Stimulated activated CD4-positive, alpha-beta T cell treated with anti-CD3 and anti-CD28 coated beads, TNF-alpha, amount 100 ng/mL, for 24 hours (primary cell): Measurements from ENCODE around the gene SLC16A8.
"Not testable (repeated sequence)": the region's sequence is repeated elsewhere in the genome, so short reads cannot be mapped to it uniquely, and the experiment has no call there.

Experiments
- DNase-seq, 3 experiments: peaks; one replicate each; pipeline ENCODE4 v3.0.0-alpha.2; 2020; ENCODE audit warnings: low read depth in 3 of 3

Gene SLC16A8, protein sequence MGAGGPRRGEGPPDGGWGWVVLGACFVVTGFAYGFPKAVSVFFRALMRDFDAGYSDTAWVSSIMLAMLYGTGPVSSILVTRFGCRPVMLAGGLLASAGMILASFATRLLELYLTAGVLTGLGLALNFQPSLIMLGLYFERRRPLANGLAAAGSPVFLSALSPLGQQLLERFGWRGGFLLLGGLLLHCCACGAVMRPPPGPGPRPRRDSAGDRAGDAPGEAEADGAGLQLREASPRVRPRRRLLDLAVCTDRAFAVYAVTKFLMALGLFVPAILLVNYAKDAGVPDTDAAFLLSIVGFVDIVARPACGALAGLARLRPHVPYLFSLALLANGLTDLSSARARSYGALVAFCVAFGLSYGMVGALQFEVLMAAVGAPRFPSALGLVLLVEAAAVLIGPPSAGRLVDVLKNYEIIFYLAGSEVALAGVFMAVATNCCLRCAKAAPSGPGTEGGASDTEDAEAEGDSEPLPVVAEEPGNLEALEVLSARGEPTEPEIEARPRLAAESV

GRCh38 chr22:38083931-38084631 lies at the start of gene SLC16A8:
TSS of gene SLC16A8 (minus strand) at chr22:38084184. CDS start at chr22:38082873, 1,311 bp downstream.
- no peak for DNase-seq

DNA sequence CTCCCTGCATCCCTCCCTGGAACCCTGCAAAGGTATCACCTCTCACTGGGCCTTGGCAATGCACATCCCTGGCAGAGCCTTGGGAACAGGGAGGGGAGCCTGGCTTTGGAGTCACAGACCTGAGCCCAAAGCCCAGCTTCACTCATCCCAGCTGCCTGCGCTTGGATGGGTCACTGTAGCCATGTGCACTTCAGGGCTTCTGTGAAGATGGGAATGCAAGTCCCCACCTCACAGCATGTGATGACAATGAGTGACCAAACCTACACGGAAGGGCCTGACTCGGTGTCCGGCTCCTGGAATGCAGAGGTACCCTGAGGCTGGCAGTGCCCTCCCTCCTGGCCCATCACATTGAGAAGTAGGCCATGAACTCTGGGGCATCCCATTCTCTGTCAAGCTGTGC lies 49.3 kb upstream of the SLC16A8 start:
- no peak for DNase-seq

- DNase-seq: no peak
Observed at GRCh38 chr22:38132794-38133193, 48.8 kb upstream of the SLC16A8 start.

DNA sequence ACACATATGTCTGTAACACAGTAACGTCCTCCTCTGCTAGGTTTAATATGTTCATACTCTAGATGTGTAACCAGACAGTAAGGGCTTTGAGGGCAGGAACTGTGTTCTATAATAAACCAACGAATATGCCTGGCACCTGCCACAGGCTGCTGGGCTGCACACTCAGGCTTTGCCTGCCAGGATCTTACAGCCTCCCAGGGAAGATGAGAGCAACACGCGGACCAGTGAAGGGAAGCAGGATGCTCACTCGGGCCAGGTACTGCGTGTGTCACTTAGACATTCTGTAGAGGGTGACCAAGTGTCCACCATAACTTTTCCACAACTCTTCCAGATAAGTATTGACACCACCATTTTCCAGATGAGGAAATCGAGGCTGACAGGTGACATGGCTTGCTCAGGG lies 48.2 kb upstream of the SLC16A8 start:
- no peak for DNase-seq

- DNase-seq: no peak
Observed at GRCh38 chr22:38131399-38131798, 47.4 kb upstream of the SLC16A8 start.

DNA sequence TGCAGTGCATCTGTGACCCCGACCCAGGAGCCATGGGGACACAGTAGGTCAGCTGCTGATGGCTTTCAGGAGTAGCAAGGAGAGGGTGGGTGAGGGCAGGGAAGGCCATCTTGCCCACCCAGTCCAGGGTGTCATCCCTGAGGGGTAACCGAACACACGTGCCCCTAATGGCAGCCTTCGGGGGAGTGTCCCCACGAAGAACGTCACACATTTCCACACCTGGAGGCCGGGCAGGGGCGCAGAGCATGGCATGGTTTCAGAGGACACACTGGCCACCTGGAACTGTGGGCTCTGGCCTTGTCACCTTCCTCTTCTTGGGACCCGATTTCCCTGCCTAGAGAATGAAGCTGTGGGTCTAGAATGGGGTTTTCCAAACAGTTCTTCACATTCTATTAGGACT lies 45.9 kb upstream of the SLC16A8 start:
- DNase-seq: no peak

DNA sequence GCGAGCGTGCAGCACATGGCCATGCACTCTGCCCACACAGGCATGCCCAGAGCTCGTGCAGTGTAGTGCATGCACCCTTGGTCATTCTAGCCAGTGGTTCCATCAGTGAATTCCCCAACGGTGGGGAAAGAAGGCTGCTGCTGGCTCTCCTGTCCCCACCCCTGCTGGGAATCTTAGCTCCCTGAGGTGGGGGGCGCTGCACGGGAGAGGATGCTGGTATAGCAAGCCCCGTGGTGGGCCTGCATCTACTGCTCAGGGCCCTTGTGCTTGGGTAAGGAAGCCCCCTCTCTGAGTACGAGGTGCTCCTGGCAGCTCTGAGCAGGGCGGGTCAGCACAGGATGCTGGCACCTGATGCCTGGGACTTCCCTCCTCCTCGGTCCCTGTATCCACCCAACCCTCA lies 45.0 kb upstream of the SLC16A8 start:
- DNase-seq: no peak

GRCh38 chr22:38127869-38128268 lies 43.9 kb upstream of the SLC16A8 start:
- DNase-seq: no peak

DNA sequence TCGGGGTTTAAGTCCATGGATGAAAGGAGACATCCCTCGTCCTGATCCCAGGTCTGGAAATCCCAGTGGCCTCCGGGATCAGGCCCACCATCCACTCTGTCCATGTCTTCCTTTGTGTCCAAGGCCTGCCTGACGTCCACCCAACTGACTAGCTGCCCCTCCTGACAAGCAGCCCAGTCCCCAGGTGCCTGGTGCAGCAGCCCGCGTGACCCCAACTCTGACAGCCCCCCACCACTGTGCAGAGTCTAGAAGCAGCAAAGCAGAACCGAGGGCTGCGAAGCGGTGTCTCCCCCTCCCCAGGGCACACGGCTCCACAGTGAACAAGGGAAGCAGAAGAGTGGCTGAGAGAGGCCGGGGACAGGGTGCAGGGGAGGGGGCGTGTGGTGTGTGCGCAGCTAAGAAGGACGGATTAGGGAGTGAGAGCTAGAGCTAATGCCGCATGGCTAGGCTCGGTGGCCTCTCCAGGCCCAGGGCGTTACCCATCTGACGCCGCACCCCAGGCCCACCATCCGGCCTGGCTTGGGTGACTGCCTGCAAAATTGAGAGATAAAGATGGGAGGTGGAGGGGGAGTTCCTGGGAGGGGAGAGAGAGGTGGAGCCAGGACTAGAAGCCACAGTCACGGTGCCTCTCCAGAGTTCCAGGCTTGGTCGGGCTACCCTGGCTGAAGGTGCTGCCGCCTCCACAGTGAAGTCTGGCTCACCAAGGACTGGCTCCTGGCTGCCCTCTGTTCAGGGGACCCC lies 43.1 kb upstream of the SLC16A8 start:
- no peak for DNase-seq

DNA sequence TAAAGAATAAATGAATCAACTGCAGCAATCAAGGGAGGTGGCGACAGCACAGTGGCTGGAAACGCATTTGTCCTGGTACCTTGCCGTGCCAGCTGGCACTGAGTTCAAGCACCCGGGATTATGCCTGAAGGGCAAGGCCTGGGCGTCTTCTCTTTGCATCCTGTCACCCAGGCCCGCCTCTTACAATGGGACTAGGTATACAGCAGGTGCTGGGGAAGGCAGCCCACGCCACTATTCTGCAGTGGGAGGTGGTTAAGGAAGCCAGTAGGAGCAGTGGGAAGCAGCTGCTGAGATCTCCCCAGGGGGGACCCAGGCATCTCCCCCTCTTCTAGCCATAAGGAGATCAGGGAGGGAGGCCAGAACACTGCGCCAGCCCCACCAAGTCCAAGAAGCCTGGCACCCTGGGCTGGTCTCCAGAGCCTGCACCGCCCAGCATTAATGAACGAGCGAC lies 41.8 kb upstream of the SLC16A8 start:
- no peak for DNase-seq

- DNase-seq: no peak
Observed at GRCh38 chr22:38125038-38125610, 41.1 kb upstream of the SLC16A8 start.

- no peak for DNase-seq
Observed at GRCh38 chr22:38124236-38124974, 40.4 kb upstream of the SLC16A8 start.

DNA sequence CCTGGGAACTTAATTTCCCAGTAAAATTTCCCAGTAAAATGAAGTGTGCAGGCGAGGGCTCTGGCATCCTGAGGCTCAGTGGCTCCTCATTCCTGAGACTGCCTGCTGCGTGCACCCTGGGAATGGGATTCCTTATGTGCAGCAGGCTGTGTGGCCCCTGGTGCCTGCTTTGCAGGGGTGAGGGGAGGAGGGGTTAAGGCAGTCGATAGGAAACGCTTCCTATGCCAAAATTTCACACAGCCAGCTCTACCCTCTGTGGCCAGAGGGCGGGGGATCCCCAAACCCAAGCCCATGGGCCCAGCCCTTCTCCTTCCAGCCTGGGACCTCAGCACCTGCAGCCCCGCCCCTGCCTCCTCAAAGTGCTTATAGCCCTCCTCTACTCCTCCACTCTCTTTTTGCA lies 38.6 kb upstream of the SLC16A8 start:
- no peak for DNase-seq

- no peak for DNase-seq
Observed at GRCh38 chr22:38120359-38121110, 36.6 kb upstream of the SLC16A8 start.

DNA sequence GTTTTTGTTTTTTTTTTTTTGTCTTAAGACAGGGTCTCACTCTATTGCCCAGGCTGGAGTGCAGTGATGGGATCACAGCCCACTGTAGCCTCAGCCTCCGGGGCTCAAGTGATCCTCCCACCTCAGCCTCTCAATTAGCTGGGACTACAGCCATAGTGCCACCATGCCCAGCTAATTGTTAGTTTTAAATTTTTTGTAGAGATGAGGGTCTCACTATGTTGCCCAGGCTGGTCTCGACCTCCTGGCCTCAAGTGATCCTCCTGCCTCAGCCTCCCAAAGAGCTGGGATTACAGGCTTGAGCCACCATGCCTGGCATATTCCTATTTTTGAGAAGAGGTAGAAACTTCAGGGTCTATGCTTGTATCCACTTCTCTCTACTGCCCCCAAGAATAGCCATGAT lies 34.8 kb upstream of the SLC16A8 start:
- not testable (repeated sequence) for DNase-seq

DNA sequence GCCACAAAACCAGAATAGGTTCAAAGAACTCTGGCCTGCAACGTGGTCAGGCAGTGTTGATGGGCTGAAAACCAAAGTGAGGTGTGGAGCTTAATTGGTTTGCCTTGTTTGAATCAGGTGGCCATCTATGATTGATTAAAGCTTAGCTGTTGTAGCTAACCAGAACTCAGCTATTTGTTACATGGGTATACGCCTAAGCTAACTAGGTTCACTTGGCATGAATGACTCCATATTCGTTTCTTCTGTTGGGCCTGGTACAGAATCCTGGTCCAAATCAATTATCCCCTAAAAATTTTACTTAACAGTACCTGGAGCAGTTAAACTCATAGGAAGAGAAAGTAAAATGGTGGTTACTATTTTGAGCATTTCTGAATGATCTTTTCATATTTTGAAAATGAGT lies 34.2 kb upstream of the SLC16A8 start:
- DNase-seq: no peak

DNA sequence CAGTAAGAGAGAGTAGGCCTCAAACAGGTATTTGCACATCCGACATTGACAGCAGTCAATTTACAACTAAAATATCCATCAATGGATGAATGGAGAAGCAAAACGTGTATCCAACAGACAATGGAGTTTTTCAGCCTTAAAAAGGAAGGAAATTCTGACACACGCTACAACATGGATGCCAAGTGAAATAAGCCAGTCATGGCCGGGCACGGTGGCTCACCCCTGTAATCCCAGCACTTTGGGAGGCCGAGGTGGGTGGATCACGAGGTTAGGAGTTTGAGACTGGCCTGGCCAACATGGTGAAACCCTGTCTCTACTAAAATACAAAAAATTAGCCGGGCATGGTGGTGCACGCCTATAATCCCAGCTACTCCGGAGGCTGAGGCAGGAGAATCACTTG lies 33.6 kb upstream of the SLC16A8 start:
- not testable (repeated sequence) for DNase-seq

DNA sequence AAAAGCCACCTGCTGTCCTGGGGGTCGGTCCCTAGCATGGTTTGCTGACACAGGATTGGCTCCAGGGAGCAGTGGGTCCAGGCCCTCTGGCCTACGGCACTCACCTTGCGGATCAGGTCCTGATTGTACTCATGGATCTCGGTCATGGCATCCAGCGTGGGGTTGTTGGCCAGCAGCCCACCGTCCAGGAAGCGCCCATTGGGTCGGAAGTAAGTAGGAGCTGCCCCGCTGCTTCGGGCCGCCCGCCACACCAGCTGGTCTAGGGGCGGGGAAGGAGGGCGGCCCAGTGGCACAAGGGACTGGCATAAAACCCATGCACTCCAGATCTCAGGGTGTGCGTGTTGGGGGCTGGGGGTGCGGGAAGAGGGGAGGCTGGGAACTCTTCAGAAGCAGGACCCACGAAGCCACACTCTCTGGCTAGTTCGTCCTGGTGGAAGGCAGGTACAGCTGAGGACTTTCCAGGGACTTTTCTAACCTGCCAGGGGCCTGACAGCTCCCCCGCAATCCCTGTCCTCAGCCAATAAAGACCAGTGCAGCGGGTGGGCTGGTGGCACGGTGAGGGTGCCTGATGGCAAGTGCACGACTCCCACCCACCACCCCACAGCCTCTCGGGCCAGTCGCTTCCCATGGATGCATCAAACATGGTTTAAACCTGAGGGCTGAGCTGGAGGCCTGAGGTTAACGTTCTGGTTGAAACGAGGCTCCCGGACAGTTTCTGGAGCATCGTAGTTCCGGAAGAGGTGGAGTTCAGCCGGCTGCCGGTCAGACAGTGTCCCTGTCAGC lies 31.6 kb upstream of the SLC16A8 start:
- no peak for DNase-seq
